NOMO-1 (cell line): ENCODE data around the gene A4GNT.
A peak's percentile ranks its signal among the peaks of the same experiment; 100 is the strongest.

ENCODE experiments used
- DNase-seq, 2 experiments: peaks; one replicate each; lab custom pipeline; 2025; ENCODE audit not compliant: unreplicated experiment in 2 of 2; lab: John Stamatoyannopoulos, UW

The A4GNT gene

GRCh38 chr3:138081371-138082084 lies 50.7 kb downstream of the A4GNT start:
- no peak for DNase-seq

DNA sequence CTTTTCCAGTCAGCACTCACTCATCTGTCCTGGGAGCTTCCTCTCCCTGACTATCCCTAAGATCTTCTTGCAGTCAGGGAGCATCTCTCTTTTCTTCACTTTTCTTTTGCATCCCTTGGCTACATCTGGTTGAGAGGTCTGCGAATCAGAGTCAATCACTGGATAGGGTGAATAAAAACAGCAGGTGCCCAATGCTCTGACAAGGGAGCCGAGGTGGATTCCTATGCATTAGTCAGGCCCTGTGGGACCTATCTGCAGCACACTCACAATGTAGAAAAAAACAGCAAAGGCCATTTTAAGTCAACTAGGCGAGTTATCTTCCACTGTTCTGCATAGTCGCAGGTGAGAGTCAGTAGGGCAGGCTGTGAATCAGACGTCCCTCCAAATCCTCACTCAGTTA lies 52.3 kb downstream of the A4GNT start:
- no peak for DNase-seq

DNA sequence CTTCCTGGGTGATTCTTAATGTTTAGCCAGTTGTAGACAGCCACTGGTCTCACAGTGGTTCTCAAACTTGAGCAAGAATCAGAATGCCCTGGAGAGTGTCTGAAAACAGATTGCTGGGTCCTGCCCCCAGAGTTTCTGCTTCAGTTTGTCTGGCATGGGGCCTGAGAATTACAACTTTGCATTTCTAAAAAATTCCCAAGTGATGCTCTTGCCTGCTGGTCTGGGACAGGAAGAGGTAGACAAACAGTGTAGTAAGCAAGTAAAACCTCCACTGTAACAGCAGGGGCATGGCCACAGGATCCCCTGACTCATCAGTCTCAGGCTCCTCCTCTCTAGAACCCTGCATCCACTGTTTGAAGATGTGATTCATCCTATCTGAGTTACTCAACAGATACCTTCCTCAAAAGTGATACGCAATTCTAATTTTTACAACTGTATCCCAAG lies 53.3 kb downstream of the A4GNT start:
- peak; percentile 49 to 92 for DNase-seq

GRCh38 chr3:138078096-138078495 lies 54.1 kb downstream of the A4GNT start:
- no peak for DNase-seq
